Gastrocnemius medialis (tissue), 4 donors: ENCODE results near the gene BHLHE41. TPM values are rescaled to one million over a fixed set of nuclear protein-coding genes. Genes with fewer than 3 reads are reported as not detected.

Experiments
- ATAC-seq, 2 donors: fragments of 150-250 bp; one replicate each; pipeline ENCODE4 v1.9.1; 2016
- DNase-seq, 2 donors: peaks; one replicate each; pipeline ENCODE4 v3.0.0-alpha.2; 2019
- H3K27ac ChIP-seq, 4 donors: fragments of 200-600 bp; sonication (generic); 1 replicate in 1 of 4; 2 replicates in 3 of 4; pipeline ENCODE4 v1.5.1; 2016 to 2018; ENCODE audit warnings: mild to moderate bottlenecking in 2 of 4, moderate library complexity in 1 of 4
- H3K27me3 ChIP-seq, 3 donors: fragments of 200-600 bp; sonication (generic) in 2 of 3; 1 replicate in 1 of 3; 2 replicates in 2 of 3; pipeline versions ENCODE4 v1.5.1 to v1.6.0; 2016 to 2019; ENCODE audit warnings: mild to moderate bottlenecking in 1 of 3, moderate library complexity in 1 of 3
- H3K36me3 ChIP-seq, 2 donors: fragments of 200-600 bp; sonication (generic) in 1 of 2; one replicate each; pipeline ENCODE4 v1.5.1; 2017 to 2018
- H3K4me1 ChIP-seq, 2 donors: fragments of 200-600 bp; sonication (generic) in 1 of 2; one replicate each; pipeline ENCODE4 v1.5.1; 2016 to 2017; ENCODE audit warnings: mild to moderate bottlenecking in 2 of 2
- H3K4me3 ChIP-seq, 4 donors: fragments of 200-600 bp; sonication (generic) in 3 of 4; 1 replicate in 1 of 4; 2 replicates in 3 of 4; pipeline ENCODE4 v1.5.1; 2016 to 2019; ENCODE audit warnings: mild to moderate bottlenecking in 2 of 4
- H3K9me3 ChIP-seq, 3 donors: fragments of 200-600 bp; sonication (generic) in 2 of 3; 1 replicate in 1 of 3; 2 replicates in 2 of 3; pipeline ENCODE4 v1.5.1; 2016 to 2019
- CTCF ChIP-seq, 5 experiments: fragments of 450-650 bp in 3 of 5; fragments of 200-600 bp in 2 of 5; sonication (generic) in 2 of 5; IDR thresholded peaks in 4 of 5; conservative IDR thresholded peaks in 1 of 5; 1 replicate in 4 of 5; 2 replicates in 1 of 5; pipeline ENCODE4 v1.5.1; 2016 to 2019; ENCODE audit warnings: antibody characterized with exemption in 5 of 5, mild to moderate bottlenecking in 3 of 5, moderate library complexity in 3 of 5
- POLR2A ChIP-seq, 2 donors: fragments of 450-650 bp; IDR thresholded peaks; one replicate each; pipeline ENCODE4 v1.6.1; 2017; ENCODE audit warnings: antibody characterized with exemption in 2 of 2, mild to moderate bottlenecking in 2 of 2, moderate library complexity in 2 of 2
- in situ Hi-C, 4 donors: fragments of 200-750 bp; cut with MboI; loops; one replicate each; pipeline versions ENCODE4 v1.15.0 to v1.8.0; 2017; ENCODE audit warnings: low sequenced_read_pairs in 4 of 4
- intact Hi-C: fragments of 100-400 bp; cut with DNase I; formaldehyde crosslinking; loops from one replicate; pipeline ENCODE4 v1.15.1; 2023; ENCODE audit warnings: low total_unique reads
- total RNA-seq, 4 donors: library from RNA; depleted of rRNA; stranded (reverse); fragments of >200 nt; gene quantifications; one replicate each; pipeline versions ENCODE4 v1.1.0 to v1.2.3, GENCODE V29; 2016

Gene BHLHE41
- total RNA-seq, 4 donors from 2014 or later = 6.4 to 12.1 (median 9.5) TPM

- H3K27ac ChIP-seq = no peak overlapping the region
- no peak overlapping the region for H3K4me3 ChIP-seq
- DNase-seq (no peak), ATAC-seq (no peak)
- no peaks in the 10 kb centered on the region for H3K27me3 ChIP-seq
- peaks cover 8 to 9% of the 10 kb centered on the region in 2 donors for H3K4me1 ChIP-seq
- H3K9me3 ChIP-seq = no peaks in the 10 kb centered on the region
- in situ Hi-C loops = no loop called here
- no peaks in the 10 kb centered on the region for H3K36me3 ChIP-seq
- intact Hi-C loops = no loop called here
- no peak for TF ChIP-seq POLR2A (IDR thresholded peaks at IDR 0.05)
Measured at GRCh38 chr12:26149968-26150500, 25.2 kb upstream of the BHLHE41 start.

- H3K4me3 ChIP-seq = no peak overlapping the region
- no peaks in the 10 kb centered on the region for H3K27me3 ChIP-seq
- H3K27ac ChIP-seq = no peak overlapping the region
- no peaks in the 10 kb centered on the region for H3K4me1 ChIP-seq
- no peaks in the 10 kb centered on the region for H3K36me3 ChIP-seq
- DNase-seq (no peak), ATAC-seq (no peak)
- in situ Hi-C loops = no loop called here
- intact Hi-C loops = no loop called here
- no peaks in the 10 kb centered on the region for H3K9me3 ChIP-seq
- TF ChIP-seq POLR2A (IDR thresholded peaks at IDR 0.05) = no peak
- TF ChIP-seq CTCF (IDR thresholded peaks at IDR 0.05 in 4 of 5, conservative IDR thresholded peaks at IDR 0.05 in 1 of 5) = no peak
Measured at GRCh38 chr12:26148291-26148690, 23.5 kb upstream of the BHLHE41 start.

GRCh38 chr12:26143291-26143690 is 18.5 kb upstream of the BHLHE41 start:
- H3K27ac ChIP-seq = no peak overlapping the region
- no peak for ATAC-seq
- H3K4me1 ChIP-seq = no peaks in the 10 kb centered on the region
- no peak for DNase-seq
- H3K36me3 ChIP-seq = no peaks in the 10 kb centered on the region
- intact Hi-C loops = no loop called here
- TF ChIP-seq CTCF (IDR thresholded peaks at IDR 0.05 in 4 of 5, conservative IDR thresholded peaks at IDR 0.05 in 1 of 5) (no peak), POLR2A (IDR thresholded peaks at IDR 0.05) (no peak)
- in situ Hi-C loops = no loop called here
- no peaks in the 10 kb centered on the region for H3K27me3 ChIP-seq
- no peak overlapping the region for H3K4me3 ChIP-seq
- H3K9me3 ChIP-seq = no peaks in the 10 kb centered on the region

- no peak for DNase-seq
- Histone ChIP-seq H3K4me3 (no peak overlapping the region), H3K4me1 (peaks cover 0 to 3% of the 10 kb centered on the region in 2 donors), H3K9me3 (no peaks in the 10 kb centered on the region), H3K36me3 (no peaks in the 10 kb centered on the region), H3K27ac (no peak overlapping the region), H3K27me3 (no peaks in the 10 kb centered on the region)
- TF ChIP-seq POLR2A (IDR thresholded peaks at IDR 0.05) = no peak
- no peak for TF ChIP-seq CTCF (IDR thresholded peaks at IDR 0.05 in 4 of 5, conservative IDR thresholded peaks at IDR 0.05 in 1 of 5)
- intact Hi-C loops = no loop called here
- no peak for ATAC-seq
- in situ Hi-C loops = no loop called here
Measured at GRCh38 chr12:26138860-26139259, 14.0 kb upstream of the BHLHE41 start.

GRCh38 chr12:26136688-26137087 is 11.9 kb upstream of the BHLHE41 start:
- TF ChIP-seq CTCF (IDR thresholded peaks at IDR 0.05 in 4 of 5, conservative IDR thresholded peaks at IDR 0.05 in 1 of 5) (no peak), POLR2A (IDR thresholded peaks at IDR 0.05) (no peak)
- ATAC-seq (no peak), DNase-seq (no peak)
- H3K4me1 ChIP-seq = peaks cover 0 to 3% of the 10 kb centered on the region in 2 donors
- H3K9me3 ChIP-seq = no peaks in the 10 kb centered on the region
- no peaks in the 10 kb centered on the region for H3K36me3 ChIP-seq
- no peaks in the 10 kb centered on the region for H3K27me3 ChIP-seq
- in situ Hi-C loops (no loop called here), intact Hi-C loops (no loop called here)
- H3K4me3 ChIP-seq = no peak overlapping the region
- no peak overlapping the region for H3K27ac ChIP-seq
